ENCODE data around the gene MYRIP.
"Not testable (repeated sequence)": the region's sequence is repeated elsewhere in the genome, so short reads cannot be mapped to it uniquely, and the experiment has no call there.

MYRIP gene

GRCh38 chr3:40116478-40117177 is 307.2 kb downstream of the MYRIP start:
- no peak for DNase-seq (ENCODE audit: extremely low read depth in 1 of 2, low read depth in 1 of 2)

DNA sequence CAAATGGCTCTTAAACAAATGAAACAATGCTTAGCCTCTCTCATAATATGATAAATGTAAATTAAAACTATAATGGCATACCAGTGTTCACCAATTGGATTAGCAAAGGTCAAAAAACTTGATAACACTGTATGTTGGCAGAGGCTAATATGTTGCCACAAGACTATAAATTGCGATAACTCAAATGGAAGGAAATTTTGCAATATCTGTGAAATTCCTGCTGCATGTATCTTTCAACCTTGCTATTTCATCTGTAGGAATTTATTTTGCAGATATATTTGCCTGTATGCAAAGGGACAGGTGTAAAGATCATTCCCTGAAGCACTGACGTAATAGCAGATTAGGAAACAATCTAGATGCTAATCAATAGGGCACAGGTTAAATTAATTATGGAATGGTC is 308.7 kb downstream of the MYRIP start:
- no peak for DNase-seq (ENCODE audit: extremely low read depth in 1 of 2, low read depth in 1 of 2)

DNA sequence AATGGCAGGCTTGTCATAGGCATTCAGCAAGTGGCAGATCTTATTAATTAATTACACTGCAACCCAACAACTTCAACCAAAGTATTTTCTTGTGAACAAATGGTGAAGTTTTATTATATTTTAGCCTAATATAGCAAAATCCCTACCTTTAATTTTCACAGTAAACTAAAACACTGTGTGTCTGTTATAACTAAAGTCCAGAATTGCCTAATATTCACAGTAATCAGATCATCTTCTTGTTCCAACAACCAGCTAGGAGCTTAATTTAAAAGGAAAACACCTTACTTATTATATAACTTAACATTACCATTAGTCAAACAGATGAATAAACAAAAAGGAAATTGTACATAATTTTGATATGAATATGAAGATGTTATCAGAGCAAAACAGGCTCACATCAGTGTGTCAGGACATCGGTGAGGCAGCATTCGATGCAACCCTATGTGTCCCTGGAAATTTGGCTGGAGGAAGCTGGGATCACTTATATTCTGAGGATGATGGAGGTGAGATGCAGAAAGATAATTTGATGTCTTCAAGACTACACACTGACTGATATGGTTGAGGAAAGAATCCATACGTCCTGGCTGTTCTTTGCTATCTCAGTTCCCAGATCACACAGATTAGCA is 310.8 kb downstream of the MYRIP start:
- no peak for DNase-seq (ENCODE audit: extremely low read depth in 1 of 2, low read depth in 1 of 2)

DNA sequence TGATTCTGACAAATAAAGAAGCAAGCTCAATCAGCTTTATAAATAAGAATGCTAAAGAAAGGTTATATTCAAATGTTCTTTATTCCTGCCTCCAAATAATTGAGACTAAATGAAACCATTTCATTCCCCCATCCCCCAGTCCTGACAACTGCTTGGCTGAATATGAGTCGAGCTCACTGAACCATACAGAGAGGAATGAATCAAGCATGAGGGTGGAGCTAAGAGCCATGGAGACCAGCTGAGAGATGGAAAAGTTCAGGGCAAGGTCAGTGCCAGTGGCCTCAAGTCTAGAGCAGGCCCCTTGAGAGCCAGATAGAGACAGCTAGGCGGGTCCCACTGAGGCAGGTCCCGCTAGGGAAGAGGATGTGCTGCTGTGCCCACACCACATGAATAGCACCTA is 311.4 kb downstream of the MYRIP start:
- DNase-seq (ENCODE audit: extremely low read depth in 1 of 2, low read depth in 1 of 2): no peak

DNA sequence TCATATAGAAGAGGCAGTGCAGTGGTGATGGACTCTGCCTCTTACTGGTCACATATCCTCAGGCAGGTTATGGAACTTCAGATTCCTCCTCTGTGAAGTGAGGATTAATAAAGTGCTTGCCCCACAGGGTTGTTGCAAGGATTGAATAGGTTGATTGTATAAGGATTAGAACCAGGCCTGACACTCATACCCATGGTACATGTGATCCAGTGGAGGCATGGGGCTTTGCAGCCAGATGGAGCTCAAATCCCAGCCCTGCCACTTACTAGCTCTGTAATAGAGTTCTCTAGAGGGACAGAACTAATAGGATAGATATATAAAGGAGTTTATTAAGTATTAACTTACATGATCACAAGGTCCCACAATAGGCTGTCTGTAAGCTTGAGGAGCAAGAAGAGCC is 315.5 kb downstream of the MYRIP start:
- DNase-seq (ENCODE audit: extremely low read depth in 1 of 2, low read depth in 1 of 2): no peak

DNA sequence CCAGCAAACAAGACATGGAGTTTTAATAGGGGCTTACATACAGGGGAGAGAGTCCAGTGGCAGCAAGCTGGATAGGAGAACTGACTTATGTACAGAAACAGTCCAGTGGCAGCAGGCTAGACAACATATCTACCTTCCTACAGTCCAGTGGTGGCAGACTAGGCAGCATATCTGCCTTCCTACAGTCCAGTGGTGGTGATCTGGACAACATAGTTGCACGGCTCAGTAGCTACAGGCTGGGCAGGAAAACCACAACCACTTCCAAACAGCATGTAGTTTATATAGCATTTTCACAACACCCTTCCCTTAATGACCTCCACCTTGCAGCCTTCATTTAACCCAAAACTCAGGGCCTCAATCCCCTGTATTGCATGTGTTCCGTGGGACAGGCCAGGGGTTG is 318.8 kb downstream of the MYRIP start:
- DNase-seq (ENCODE audit: extremely low read depth in 1 of 2, low read depth in 1 of 2): no peak

DNA sequence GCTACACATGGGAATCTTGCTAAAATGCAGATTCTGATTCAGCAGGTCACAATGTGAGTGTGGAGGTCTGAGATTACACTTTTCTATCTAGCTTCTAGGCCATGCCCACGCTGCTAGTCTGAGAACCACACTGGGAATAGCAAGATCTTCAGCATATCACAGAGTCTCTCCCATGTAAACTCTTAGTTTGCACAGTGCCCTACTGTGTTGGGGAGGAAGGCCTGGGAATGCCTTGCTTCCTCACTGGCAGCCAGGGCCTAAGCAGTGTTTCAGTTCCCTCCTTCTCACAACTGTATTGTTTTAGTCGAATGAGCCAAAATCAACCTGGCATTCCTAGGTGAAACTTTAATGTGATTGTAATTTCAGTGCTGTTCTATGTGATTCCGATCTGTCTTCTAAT is 320.1 kb downstream of the MYRIP start:
- DNase-seq (ENCODE audit: extremely low read depth in 1 of 2, low read depth in 1 of 2): no peak

- DNase-seq (ENCODE audit: extremely low read depth in 1 of 2, low read depth in 1 of 2): no peak
These were observed 320.6 kb downstream of the MYRIP start for GRCh38 chr3:40129981-40130380.

- no peak for DNase-seq (ENCODE audit: extremely low read depth in 1 of 2, low read depth in 1 of 2)
These were observed 321.3 kb downstream of the MYRIP start for GRCh38 chr3:40130721-40131120.

GRCh38 chr3:40133886-40134575 is 324.6 kb downstream of the MYRIP start:
- not testable (repeated sequence) for DNase-seq (ENCODE audit: extremely low read depth in 1 of 2, low read depth in 1 of 2)

DNA sequence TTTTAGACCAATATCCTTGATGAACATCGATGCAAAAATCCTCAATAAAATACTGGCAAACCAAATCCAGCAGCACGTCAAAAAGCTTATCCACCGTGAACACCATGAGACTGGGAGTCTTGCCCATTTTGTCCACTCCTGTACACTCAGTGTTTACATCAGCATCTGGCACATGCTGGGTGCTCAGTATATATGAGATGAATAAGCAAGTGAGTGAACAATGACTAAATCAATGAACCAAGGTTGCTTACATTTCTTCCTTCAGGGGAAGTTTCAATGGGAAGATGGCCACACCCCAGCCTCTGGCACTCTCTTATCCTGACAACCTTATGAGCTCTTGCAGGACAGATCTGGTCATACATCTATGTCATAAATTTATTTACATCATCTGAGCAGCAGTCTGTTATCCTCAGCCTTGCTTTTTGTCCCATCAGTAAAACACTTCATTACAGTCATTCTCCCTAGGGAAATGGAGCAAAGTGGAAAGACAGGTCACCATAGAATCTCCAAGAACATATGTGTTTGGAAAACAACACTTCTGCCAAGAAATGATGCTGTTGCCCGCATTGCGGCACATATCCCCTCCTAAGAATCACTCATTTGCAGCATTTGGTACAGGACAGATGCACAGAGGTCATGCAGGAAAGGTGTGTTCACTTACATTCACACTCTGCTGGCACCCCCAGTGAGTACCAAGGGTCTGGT is 328.3 kb downstream of the MYRIP start:
- DNase-seq (ENCODE audit: extremely low read depth in 1 of 2, low read depth in 1 of 2): no peak

DNA sequence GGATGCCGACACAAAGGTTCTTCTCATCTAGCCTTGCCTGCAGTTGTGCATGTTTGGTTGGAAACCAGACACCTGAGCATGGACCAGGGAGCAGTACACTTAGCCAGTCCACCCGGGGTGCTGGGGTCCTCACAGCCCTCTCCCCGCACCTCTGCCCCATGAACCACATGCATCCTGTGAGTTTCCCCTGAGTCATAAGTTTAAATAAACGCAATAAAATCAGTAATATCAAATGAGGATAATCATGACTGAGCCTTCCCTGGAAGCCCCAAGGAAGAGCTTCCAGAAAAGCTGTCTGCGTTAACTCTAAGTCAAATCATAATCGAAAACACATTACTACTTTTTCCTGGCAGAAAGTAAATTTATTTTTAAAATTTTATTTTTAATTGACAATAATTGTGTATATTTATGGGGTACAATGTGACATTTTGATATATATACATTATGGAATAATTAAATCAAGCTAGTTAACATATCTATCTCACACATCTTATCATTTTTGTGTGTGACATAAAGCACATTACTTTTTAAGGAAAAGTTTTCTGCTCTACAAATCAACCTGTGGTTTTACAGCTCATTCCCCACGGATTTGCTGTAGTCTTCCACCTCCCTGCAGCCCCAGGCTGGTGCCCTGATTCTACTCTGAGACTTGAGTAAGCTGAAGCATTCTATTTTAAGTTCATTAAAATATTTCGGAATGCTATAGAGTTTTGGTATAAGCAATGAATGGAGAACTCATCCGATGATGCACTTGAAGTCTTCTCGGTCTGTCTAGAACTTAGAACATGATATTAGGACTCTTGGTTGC is 334.1 kb downstream of the MYRIP start:
- no peak for DNase-seq (ENCODE audit: extremely low read depth in 1 of 2, low read depth in 1 of 2)

GRCh38 chr3:40148827-40149226 is 339.4 kb downstream of the MYRIP start:
- no peak for DNase-seq (ENCODE audit: extremely low read depth in 1 of 2, low read depth in 1 of 2)

- DNase-seq (ENCODE audit: extremely low read depth in 1 of 2, low read depth in 1 of 2): no peak
These were observed 343.2 kb downstream of the MYRIP start for GRCh38 chr3:40152482-40153133.

DNA sequence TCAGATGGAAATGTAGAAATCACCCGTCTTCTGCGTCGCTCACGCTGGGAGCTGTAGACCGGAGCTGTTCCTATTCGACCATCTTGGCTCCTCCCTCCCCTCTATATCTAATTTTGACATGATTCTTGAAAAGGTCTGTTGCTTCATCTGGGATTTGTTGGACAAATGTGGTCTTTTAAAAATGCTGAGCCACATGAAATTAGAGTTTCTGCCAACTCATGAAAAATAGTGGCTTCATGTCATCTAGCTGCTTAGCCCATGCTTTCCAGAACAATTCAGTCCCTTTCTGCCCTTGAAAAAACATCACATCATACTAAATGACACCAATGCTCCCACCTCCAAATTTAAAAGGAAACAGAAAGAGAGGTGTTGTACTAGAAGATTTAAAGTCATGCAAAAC is 351.5 kb downstream of the MYRIP start:
- no peak for DNase-seq (ENCODE audit: extremely low read depth in 1 of 2, low read depth in 1 of 2)

GRCh38 chr3:40162616-40163015 is 353.2 kb downstream of the MYRIP start:
- no peak for DNase-seq (ENCODE audit: extremely low read depth in 1 of 2, low read depth in 1 of 2)

DNA sequence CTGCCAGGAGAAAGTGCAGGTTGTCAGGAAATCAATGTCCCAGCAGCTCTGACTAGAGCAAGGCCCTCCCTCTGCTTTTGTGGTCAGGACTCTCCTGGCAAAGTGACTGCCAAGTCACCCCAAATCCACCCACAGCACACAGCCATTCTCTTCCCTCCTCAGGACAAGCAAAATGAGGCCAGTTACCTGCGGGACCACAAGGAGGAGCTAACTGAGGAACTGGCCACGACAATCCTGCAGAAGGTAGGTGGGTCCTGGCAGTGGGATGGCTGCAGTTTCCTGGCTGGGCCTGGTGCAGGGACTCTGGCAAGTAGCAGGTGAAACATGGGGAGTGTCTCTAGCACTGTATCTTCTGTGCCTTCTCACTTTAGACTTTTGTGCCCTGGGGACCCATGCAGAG is 357.6 kb downstream of the MYRIP start:
- DNase-seq (ENCODE audit: extremely low read depth in 1 of 2, low read depth in 1 of 2): no peak

DNA sequence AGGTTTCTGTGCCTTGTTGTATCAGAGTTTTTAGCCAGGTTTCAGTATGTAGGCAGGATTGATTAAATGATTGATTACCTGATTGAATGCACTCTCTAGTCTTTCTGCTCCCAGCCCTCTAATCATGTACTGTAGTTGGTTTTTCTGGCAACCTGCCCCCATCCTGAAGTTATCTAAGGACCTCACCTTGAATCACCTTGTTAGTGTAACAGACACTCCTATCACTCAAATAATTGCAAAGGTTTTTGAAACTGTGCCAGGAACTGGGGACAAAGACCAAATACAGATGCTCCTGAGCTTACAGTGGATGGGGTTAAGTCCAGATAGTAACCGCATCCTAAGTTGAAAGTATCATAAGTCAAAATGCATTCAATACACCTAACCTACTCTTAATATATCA is 358.5 kb downstream of the MYRIP start:
- no peak for DNase-seq (ENCODE audit: extremely low read depth in 1 of 2, low read depth in 1 of 2)

- no peak for DNase-seq (ENCODE audit: extremely low read depth in 1 of 2, low read depth in 1 of 2)
These were observed 360.6 kb downstream of the MYRIP start for GRCh38 chr3:40169983-40170382.

DNA sequence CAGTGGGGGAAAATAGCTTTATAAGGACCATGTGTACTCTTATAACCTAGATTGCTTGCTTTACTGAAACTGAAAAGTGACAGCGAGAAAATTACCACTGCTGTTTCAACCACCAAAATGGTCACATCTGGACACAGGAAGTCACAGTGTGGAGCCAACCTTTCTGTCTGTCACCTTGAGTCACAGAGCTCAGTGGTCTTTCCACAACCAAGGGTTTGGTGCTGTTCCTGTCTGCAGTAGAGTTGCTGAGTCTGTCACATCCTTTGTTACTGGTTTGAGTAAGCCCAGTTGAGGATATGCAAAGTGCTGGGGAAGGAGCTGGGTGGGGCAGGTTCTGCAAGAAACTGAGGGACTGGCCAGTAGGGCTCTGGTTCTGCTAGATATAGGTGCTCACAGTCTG is 361.0 kb downstream of the MYRIP start:
- no peak for DNase-seq (ENCODE audit: extremely low read depth in 1 of 2, low read depth in 1 of 2)
